HL-60 (cell line): ENCODE measurements around the gene USH1C.

Source experiments
- CTCF ChIP-seq: IDR thresholded peaks from one replicate; pipeline ENCODE4 v1.5.1; 2011; ENCODE audit warnings: low read length, control low read depth, inconsistent platforms; ENCODE audit not compliant: insufficient read depth
- GABPA ChIP-seq: IDR thresholded peaks from 2 replicates; pipeline ENCODE4 v1.6.1; 2012; ENCODE audit warnings: low read depth
- POLR2AphosphoS5 ChIP-seq: IDR thresholded peaks from 2 replicates; pipeline ENCODE4 v1.6.1; 2012; ENCODE audit warnings: low read depth
- REST ChIP-seq: IDR thresholded peaks from 2 replicates; pipeline ENCODE4 v1.6.1; 2012; ENCODE audit warnings: low read depth; ENCODE audit not compliant: insufficient replicate concordance

- TF ChIP-seq CTCF (no peak), GABPA (no peak), REST (no peak), POLR2AphosphoS5 (no peak)
Measured at GRCh38 chr11:17524221-17524620, 20.0 kb downstream of the USH1C start.
